HG02938 (cell line): ENCODE measurements around the gene VWF.

Experiments used
- ATAC-seq: cut with Tn5 transposase; IDR thresholded peaks from one replicate; pipeline ENCODE4 v1.9.1; 2021; ENCODE audit warnings: mild to moderate bottlenecking, moderate library complexity; ENCODE audit not compliant: unreplicated experiment

VWF gene

GRCh38 chr12:5997260-5997659 lies 127.2 kb downstream of the VWF start:
- ATAC-seq, result no peak

- ATAC-seq, result no peak
Observed at GRCh38 chr12:5996459-5996858, 128.0 kb downstream of the VWF start.

GRCh38 chr12:5989621-5990020 lies 134.8 kb downstream of the VWF start:
- no peak for ATAC-seq

GRCh38 chr12:5988659-5989116 lies 135.8 kb downstream of the VWF start:
- no peak for ATAC-seq

GRCh38 chr12:5988088-5988487 lies 136.4 kb downstream of the VWF start:
- no peak for ATAC-seq

- ATAC-seq, result no peak
Observed at GRCh38 chr12:5987573-5987972, 136.9 kb downstream of the VWF start.

- ATAC-seq, result no peak
Observed at GRCh38 chr12:5985471-5985870, 139.0 kb downstream of the VWF start.

- no peak for ATAC-seq
Observed at GRCh38 chr12:5984873-5985272, 139.6 kb downstream of the VWF start.

- no peak for ATAC-seq
Observed at GRCh38 chr12:5982106-5982505, 142.4 kb downstream of the VWF start.

- ATAC-seq, result no peak
Observed at GRCh38 chr12:5977556-5977955, 146.9 kb downstream of the VWF start.

GRCh38 chr12:5976711-5977110 lies 147.8 kb downstream of the VWF start:
- ATAC-seq, result no peak

- no peak for ATAC-seq
Observed at GRCh38 chr12:5976196-5976595, 148.3 kb downstream of the VWF start.

- no peak for ATAC-seq
Observed at GRCh38 chr12:5973461-5974115, 150.9 kb downstream of the VWF start.

- no peak for ATAC-seq
Observed at GRCh38 chr12:5972387-5972786, 152.1 kb downstream of the VWF start.

GRCh38 chr12:5971194-5971850 lies 153.1 kb downstream of the VWF start:
- no peak for ATAC-seq

- ATAC-seq, result no peak
Observed at GRCh38 chr12:5969974-5970690, 154.3 kb downstream of the VWF start.

GRCh38 chr12:5969156-5969973 lies 155.1 kb downstream of the VWF start:
- ATAC-seq, result no peak

- ATAC-seq, result no peak
Observed at GRCh38 chr12:5967645-5968415, 156.6 kb downstream of the VWF start.

GRCh38 chr12:5966486-5967095 lies 157.9 kb downstream of the VWF start:
- ATAC-seq, result no peak

- ATAC-seq, result no peak
Observed at GRCh38 chr12:5965950-5966383, 158.5 kb downstream of the VWF start.
